Skin of body (tissue), 2 donors: ENCODE measurements around the gene RAB3A. TPM values are rescaled to one million over a fixed set of nuclear protein-coding genes. Genes with fewer than 3 reads are reported as not detected.

Experiments
- DNase-seq: peaks from one replicate; lab custom pipeline; 2025; lab: John Stamatoyannopoulos, UW
- total RNA-seq: library from RNA; depleted of rRNA; stranded (reverse); fragments of >200 nt; gene quantifications from one replicate; pipeline ENCODE4 v1.2.3, GENCODE V29; 2014

Gene RAB3A
- 3.0 TPM for total RNA-seq

GRCh38 chr19:18203863-18204393, at the start of gene RAB3A:
TSS of gene RAB3A (minus strand) at chr19:18204042. CDS start at chr19:18202740, 1,302 bp downstream.
- peak; percentile 100 for DNase-seq

GRCh38 chr19:18253130-18253529, 49.3 kb upstream of the RAB3A start:
- no peak for DNase-seq

- DNase-seq: no peak
Measured at GRCh38 chr19:18252370-18252717, 48.5 kb upstream of the RAB3A start.

- DNase-seq: peak; percentile 75
Measured at GRCh38 chr19:18251587-18252369, 47.9 kb upstream of the RAB3A start.

- DNase-seq: no peak
Measured at GRCh38 chr19:18249834-18250233, 46.0 kb upstream of the RAB3A start.

- no peak for DNase-seq
Measured at GRCh38 chr19:18245297-18245696, 41.5 kb upstream of the RAB3A start.

- no peak for DNase-seq
Measured at GRCh38 chr19:18239303-18239702, 35.5 kb upstream of the RAB3A start.

GRCh38 chr19:18234194-18234593, 30.4 kb upstream of the RAB3A start:
- DNase-seq: no peak

GRCh38 chr19:18233224-18233825, 29.5 kb upstream of the RAB3A start:
- no peak for DNase-seq

GRCh38 chr19:18232540-18233223, 28.8 kb upstream of the RAB3A start:
- DNase-seq: no peak

GRCh38 chr19:18231775-18232174, 27.9 kb upstream of the RAB3A start:
- no peak for DNase-seq

GRCh38 chr19:18230941-18231734, 27.3 kb upstream of the RAB3A start:
- no peak for DNase-seq

- DNase-seq: no peak
Measured at GRCh38 chr19:18229915-18230314, 26.1 kb upstream of the RAB3A start.

- no peak for DNase-seq
Measured at GRCh38 chr19:18229474-18229873, 25.6 kb upstream of the RAB3A start.

GRCh38 chr19:18227781-18228271, 24.0 kb upstream of the RAB3A start:
- no peak for DNase-seq

GRCh38 chr19:18226956-18227780, 23.3 kb upstream of the RAB3A start:
- DNase-seq: no peak

- DNase-seq: no peak
Measured at GRCh38 chr19:18225702-18226468, 22.0 kb upstream of the RAB3A start, which contains the start of gene PDE4C. TSS of gene PDE4C (minus strand) at chr19:18226438. CDS start at chr19:18226415, 23 bp downstream.

- no peak for DNase-seq
Measured at GRCh38 chr19:18225355-18225701, 21.5 kb upstream of the RAB3A start.

GRCh38 chr19:18224525-18225354, 20.9 kb upstream of the RAB3A start:
- DNase-seq: peak; percentile 99
